Measurements from ENCODE around the gene TAGLN3.

TAGLN3 gene

DNA sequence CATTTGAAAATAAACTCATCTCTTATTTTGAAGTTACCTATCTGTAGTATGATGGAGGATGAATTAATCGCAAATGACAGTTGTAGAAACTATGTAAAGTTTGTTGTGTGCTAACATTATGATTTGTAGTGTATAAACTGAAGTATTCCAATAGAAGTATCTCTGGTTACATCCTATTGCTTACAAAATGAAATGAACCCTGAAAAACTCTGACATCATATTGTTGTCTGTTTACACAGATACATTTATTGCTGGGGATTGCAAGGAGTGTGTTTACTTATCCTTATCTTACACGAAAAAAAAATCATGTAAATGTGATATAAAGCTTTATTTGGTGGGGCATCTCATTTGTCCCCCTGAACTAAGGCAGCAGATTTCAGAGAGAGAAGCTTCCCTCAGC, 22.5 kb upstream of the TAGLN3 start:
- no peak for DNase-seq (ENCODE audit: low read depth in 2 of 2, low spot score in 1 of 2)

DNA sequence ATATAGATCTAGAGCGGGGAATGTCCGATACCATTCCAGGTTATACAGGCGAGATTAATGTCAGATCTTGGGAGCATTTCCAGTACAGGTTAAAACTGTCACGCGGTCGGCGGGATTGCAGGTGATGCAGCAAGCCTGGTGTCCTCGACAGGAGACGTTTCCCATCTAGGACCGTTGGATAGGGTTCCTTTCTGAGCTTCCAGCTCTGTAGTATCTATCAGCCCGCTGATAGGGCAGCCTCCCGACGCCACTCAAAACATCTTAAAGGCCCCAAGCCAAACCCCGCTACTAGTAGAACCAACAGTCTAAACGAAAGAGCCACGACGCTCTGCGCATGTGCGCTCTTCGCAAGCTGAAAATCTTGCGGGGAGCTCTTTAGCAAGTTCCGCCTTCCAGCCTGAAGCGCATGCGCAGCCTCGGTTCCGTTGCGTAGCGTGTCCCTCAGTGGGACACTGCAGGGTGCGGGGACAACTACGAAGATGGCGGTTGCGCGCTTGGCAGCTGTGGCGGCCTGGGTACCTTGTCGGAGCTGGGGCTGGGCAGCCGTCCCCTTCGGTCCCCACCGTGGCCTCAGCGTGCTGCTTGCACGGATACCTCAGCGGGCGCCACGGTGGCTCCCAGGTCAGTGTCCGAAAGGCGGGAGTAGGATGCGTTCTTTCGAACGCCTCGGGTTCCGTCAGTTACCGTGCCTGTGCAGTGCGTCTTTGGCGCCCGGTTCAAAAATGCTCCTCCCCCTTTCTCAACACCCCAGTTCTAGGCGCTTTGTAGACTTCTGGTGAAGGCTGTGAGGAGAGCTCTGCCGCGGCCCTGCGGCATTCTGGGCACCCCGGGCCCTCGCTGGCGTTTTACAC, 19.9 kb upstream of the TAGLN3 start, which contains the start of gene ABHD10:
Gene ABHD10 (plus strand): TSS at position 444 of the 851 bp plus-strand sequence. CDS start 36 bp downstream, at position 480.
- DNase-seq (ENCODE audit: low read depth in 2 of 2, low spot score in 1 of 2) = peak; percentile 94 to 95

DNA sequence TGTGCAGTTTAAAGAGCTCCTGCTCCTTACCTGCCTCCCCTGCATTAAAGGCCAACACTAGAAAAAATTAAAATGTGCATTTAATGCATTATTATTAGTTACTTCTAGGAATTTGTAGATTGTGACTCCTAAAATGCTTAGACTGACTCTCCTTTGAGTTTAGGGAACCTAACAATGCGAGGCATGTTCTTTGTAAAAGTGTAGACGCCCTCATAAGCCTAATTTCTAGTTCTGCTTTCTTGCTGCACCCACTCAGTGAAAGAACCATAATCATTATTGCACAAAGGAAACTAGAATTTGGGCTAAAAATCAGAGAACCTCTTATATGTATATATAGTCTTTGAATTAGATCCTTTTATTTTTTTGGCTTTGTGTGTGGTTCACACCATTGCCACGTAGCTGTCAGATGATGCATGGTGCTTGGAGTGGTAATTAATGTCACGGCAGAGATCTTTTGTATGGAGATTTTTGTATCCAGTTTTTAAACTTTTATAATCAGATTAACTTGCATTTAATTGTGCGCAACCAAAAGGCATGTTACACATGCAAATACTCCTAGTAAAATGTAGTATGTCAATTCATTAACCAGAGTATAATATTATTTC, 19.2 kb upstream of the TAGLN3 start:
- DNase-seq (ENCODE audit: low read depth in 2 of 2, low spot score in 1 of 2) = no peak

DNA sequence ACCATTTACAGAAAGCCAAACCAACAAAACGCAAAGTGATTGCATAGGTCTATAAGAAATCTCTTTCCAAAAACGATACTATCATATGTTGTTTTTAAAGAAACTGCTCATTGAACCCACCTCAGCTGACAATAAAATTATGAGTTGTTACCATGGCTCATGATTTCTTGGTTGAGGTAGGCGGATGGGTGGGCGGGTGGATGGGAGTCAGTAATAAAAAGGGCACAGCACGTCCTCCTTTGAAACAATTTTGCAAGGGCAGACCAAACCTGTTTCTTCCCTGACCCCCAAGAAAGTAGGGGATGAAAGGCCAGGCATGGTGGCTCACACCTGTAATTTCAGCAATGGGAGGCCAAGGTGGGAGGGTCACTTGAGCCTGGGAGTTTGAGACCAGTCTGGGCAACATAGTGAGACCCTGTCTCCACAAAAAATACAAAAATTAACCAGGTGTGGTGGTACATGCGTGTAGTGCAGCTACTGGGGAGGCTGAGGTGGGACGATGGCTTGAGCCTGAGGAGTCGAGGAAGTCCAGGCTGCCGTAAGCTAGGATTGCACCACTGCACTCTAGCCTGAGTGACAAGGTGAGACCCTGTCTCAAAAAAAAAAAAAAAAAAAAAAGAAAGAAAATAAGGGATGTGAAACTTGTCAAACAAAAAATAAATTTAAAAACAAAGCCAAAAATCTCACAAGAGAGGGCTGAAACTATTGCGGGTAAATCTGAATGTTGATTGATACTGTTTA, 17.8 kb upstream of the TAGLN3 start:
- peak in 1 of 2 donors; percentile 42 for DNase-seq (ENCODE audit: low read depth in 2 of 2, low spot score in 1 of 2)

DNA sequence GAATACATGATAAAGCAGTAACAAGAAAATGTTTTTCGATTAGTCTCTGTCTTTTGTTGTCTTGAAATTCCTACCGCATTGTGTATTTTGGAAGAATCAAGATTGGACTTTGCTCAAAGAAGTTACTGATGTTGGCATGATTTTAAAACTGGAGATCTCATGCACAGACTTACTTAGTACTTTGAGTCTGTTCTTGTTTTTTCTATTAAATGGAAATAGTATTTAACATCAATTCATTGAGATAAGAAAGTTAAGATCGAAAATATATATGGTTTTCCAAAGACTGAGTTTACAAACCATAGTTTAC, 17.3 kb upstream of the TAGLN3 start:
- no peak for DNase-seq (ENCODE audit: low read depth in 2 of 2, low spot score in 1 of 2)

DNA sequence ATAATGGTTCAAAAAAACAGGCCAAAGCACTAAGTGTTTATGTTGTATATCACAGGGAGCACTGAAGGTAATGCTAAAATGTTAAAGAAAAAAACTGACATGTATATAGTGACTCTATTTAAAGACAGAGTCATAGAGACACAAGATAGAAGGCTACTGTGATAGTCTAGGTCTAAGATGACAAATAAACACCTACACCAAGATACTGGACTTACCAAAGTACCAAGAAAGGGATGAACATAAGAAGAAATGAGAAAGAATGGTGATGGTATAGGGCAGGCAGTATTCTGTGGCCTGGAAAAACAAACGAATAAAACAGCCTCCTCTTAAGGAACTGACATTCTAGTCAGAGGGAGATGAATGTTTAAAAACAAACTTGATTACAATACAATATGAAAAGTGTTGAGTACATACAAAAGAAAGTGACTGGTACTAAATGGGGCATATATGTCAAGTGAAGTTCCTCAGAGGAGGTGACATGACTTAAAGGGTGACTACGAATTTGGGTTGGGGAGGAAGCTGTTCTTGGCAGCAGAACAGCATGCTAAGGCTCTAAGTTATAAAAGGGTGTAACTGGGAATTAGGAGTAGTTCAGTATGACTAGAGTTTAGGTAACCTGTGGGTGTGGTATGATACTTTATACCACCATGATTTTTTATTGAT, 14.0 kb upstream of the TAGLN3 start:
- DNase-seq (ENCODE audit: low read depth in 2 of 2, low spot score in 1 of 2) = no peak

DNA sequence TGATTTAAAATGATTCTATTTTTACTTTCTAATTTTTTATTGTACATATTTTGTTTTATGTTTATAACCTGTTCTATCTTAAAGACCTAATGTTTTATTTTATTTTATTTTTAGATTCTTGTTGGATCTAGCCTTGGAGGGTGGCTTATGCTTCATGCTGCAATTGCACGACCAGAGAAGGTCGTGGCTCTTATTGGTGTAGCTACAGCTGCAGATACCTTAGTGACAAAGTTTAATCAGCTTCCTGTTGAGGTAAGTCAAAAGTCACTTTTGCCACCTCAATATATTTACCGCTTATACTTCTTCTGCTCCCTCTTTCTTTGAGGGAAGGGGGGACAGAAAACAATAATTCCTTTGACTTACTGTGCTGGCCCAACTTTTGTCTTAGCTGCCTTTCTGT, 11.9 kb upstream of the TAGLN3 start:
- DNase-seq (ENCODE audit: low read depth in 2 of 2, low spot score in 1 of 2) = no peak

DNA sequence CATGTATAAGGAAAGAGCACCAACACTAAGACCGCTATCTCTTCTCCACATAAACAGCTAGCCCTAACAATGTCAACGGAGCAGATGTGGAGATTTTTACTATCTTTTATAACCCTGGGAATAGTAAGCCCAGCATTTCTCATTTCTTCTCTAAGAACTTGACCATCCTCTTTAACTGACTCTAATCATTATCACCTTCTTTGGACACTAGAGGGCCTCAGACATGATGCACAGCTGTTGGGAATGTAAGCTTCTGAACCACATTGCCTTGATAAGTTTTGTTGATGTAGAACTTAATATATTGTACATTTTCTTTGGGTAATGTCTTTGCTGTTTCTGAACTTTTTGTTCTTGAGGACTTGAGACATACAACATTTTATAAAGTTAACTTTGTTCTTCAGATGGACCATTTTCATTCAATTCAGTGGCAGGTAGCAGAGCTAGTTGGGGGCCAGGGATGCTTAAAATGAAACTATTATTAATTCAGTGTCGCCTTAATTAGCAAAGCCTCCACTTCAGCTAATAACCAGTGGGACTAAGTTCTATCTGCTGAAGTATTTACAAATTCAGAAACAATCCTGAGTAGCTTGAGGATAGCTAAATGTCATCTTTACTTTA, 9.6 kb upstream of the TAGLN3 start:
- no peak for DNase-seq (ENCODE audit: low read depth in 2 of 2, low spot score in 1 of 2)

DNA sequence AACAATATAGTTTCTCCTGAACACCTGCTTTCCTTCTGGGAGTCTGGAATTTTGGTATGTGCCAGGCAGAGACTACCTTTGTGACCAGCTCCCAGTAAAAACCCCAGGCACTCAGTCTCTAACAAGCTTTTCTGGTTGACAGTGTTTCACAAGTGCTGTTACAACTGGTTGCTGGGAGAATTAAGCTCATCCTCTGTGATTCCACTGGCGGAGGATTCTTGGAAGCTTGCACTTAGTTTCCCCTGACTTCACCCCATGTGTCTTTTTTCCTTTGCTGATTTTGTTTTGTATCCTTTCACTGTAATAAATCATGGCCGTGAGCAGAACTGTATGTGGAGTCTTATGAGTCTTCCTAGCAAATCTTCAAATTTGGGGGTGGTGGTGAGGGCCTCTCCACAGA, 5.7 kb upstream of the TAGLN3 start:
- no peak for DNase-seq (ENCODE audit: low read depth in 2 of 2, low spot score in 1 of 2)

DNA sequence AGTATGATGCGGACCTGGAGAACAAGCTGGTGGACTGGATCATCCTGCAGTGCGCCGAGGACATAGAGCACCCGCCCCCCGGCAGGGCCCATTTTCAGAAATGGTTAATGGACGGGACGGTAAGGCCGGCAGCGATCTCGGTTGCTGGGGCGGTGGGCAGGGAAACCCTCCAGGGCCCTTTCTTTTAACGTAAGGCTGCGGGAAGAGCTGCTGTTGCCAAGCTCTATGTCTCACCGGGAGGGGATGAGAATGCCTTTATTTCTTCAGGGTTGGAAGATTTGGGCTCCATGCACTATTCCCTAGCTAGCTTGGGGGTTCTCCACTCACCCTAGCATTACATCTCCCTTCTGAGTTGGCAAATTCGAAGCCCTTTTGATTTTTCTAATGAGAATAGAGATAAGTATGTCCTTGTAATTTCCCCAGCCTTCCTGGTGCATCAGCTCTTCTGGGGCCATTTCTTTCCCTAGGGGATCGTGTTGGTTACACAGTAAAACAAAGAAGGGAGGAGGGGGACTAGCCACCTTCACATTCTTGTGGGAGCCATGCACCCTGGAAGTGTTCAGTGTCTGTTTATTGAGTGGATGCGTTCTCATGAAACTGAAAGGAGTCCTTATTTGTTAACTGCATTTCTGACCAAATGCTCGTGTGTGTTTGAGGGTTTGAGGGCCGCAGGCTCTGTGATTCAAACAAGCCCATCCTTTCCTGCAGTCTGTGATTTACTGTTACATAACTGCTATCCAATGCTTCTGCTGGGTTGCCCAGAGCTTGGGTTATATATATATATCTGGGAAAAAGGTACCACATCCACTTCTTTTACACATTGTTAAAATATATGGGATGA, 982 bp downstream of the TAGLN3 start:
- DNase-seq (ENCODE audit: low read depth in 2 of 2, low spot score in 1 of 2) = no peak

DNA sequence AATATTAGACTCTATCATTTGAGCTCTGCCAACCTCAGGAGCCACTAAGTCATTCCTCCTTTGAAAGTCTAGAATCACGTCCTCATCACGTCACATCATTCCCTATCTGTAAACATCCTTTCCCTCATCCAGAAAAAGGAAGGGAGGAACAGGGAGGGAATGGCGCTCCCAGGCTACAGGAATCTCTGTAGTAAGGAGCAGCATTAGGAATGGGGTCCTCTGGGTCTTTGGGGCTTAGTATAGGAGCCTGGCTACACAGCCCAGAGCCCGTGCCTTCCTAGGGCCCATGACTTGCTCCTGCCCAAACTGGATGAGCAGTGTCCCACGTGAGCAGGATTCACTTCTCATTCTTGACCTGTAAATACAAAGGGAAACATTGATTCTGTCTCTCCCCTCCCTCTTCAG, 1.6 kb downstream of the TAGLN3 start:
- DNase-seq (ENCODE audit: low read depth in 2 of 2, low spot score in 1 of 2) = no peak

DNA sequence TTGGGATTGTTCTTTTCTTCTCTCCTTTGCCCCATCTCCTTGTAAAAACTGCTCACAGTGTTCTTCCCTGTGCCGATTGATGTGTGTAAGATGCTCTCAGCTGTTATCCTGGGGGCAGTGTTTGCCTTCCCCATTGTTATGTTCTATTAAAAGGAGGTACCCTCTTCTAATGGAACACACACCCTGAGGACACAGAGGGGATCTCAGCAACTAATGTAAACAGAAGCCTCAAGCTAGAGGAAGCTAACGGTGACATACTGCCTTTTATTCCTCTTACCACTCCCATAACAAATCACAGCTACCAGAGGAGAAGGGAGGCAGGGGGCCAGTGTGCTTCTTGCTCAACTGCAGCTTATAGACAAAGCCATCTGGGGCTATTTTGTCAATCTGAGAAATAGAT, 2.2 kb downstream of the TAGLN3 start:
- no peak for DNase-seq (ENCODE audit: low read depth in 2 of 2, low spot score in 1 of 2)

DNA sequence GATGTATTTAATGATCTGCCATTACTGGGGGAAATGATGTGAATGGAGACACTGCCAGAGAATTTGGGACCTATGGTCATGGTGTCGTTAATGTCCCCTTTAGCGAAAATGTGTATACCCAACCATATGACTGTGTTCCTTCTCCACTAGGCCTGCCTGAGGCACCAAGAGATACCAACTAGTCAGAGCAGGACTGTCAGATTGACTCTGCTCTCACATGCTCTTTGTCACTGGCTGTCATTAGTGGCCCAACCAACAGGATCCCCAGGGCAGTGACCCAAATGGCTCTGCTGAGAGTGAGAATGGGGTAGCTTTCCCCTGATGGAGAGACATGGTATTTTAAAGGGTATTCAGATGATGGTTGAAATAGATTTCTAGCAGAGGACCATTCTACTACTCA, 2.8 kb downstream of the TAGLN3 start:
- DNase-seq (ENCODE audit: low read depth in 2 of 2, low spot score in 1 of 2) = no peak

DNA sequence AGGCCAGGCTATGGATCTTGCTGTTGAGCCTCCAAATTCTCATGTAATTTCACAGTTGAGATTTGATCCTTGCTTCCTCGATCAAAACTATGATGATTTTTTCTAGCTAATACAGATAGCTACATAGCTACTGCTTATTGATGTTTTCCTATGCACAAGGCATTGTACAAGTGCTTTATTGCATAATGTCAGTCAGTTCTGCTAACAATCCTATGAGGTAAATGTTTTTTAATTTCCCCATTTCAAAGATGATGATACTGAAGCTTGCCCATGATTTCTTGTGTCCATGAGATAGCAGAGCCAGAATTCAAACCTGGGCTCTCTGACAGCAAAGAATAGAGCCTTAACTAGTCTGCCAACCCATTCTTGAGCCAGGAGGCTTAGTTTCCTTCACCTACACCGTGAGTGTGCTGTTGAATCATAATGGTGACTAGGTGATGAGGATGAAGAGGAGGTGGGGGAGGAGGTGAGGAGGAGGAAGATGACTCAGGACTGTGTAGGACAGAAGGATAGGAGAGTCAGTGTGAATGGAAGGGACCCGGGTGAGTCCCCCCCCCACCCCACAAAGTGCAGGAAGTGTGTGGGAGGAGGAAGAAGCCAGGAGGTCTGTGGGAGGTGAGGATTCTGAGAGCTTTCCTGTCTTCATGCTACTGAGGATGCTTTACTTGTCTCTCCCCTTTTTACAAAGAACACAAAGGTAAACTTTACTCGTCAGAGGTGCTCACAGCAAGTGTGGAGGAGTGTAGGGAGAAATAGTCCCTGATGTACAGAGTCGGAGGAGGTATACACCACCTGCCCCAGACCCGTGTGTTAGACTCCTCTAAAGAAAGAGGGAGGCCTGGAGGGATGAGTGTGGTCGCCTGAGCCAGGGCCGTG, 3.6 kb downstream of the TAGLN3 start:
- DNase-seq (ENCODE audit: low read depth in 2 of 2, low spot score in 1 of 2) = peak in 1 of 2 donors; percentile 71

DNA sequence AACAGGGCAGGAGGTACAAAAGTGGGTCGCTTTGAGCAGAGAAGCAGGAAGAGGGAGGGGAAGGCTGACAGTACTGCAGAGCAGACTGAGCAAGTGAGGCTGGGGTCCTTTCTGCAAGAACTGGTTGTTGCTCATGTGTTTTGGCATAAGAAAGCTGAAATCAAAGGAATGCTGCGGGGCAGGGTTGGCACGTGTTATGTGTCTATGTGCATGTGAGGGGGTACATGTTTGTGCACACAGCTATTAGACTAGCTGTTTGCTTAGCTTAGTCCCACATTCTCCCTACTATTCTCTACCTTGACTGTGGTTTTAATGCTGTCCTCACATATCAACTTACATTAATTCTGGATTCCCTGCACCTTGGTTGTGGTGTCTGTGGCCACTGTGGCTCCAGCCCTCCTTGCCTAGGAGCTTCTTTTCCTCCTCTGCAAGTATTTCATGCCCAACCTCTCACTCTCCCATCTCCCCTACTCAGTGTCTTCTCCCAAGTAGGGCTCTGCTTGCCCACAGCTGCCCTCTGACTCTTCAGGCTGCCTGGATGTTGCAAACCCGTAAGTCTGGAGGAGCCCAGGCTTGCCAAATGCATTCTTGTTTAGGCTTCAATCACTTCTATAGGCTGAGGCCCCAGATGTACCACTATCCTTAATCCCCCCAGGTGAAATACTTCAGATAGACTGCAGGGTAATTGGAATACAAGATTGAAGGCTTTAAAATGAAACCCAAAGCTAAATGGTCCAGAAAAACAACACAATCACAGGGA, 4.8 kb downstream of the TAGLN3 start:
- DNase-seq (ENCODE audit: low read depth in 2 of 2, low spot score in 1 of 2) = no peak

DNA sequence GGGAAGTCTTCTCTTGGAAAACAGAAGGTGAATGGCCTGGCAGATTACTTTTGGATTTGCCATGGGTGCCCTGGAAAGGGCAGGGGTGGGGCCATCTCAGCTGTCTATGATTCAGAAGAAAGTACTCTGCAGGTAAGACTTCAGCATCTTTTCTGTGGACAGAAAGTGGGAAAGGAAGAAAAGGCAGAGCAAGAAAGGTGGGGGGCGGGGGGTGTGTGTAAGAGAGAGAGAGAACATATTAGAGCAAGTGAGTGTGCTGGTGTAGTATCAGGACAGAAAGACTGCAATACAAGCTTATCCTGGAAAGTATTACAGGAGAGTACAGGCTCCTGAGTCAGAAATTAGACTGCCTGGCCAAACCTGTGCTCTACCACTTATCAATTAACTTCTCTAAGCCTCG, 5.5 kb downstream of the TAGLN3 start:
- DNase-seq (ENCODE audit: low read depth in 2 of 2, low spot score in 1 of 2) = no peak

DNA sequence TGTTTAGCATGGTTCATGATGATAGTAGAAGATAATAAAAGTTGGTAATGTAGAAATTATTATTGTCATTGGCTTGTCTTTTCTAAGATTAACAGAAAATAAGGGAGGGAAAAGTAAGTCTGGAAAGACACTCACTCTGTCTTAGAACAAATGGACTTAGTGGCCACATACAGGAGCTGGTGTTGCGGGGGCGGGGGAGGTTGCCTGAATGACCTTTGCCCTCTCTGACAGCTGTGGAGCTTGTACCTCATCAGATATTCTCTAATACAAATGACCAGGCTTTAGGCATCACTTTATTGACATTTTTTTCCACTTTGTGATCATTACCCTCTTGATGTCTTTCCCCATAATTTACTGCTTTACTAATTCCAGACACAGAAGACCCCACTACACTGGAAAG, 5.9 kb downstream of the TAGLN3 start:
- DNase-seq (ENCODE audit: low read depth in 2 of 2, low spot score in 1 of 2) = no peak

DNA sequence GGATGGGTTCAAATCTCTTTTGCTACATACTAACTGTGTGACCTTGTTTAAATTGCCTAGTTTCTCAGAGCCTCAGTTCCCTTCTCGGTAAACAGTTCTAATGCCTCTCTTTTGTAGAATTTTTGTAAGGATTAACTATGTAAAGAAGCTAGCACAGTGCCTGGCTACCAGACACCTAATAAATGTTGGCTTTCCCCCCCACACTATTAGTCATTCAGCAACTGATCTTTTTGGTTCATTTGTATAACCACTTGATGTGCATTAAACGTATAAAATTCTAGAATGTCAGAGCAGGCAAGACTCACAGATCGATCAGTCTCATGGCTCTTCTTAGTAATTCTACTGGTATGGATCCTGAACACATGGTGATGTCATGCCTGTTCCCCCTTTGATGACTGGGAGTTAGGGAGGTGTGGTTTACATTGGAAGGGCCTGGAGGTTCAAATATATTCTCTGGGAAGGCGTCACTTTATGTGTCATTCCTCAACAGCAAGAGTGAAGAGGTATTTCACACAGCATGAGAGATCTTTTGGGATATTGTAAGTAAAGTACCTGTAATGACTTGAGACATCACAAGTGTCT, 6.5 kb downstream of the TAGLN3 start:
- no peak for DNase-seq (ENCODE audit: low read depth in 2 of 2, low spot score in 1 of 2)
